M059J (cell line): ENCODE measurements around the gene TAF1. TPM values are rescaled to one million over a fixed set of nuclear protein-coding genes. Genes with fewer than 3 reads are reported as not detected.
"Not testable (repeated sequence)": the region's sequence is repeated elsewhere in the genome, so short reads cannot be mapped to it uniquely, and the experiment has no call there.

Experiments used
- DNase-seq: peaks from one replicate; pipeline ENCODE4 v3.0.0-alpha.2; 2012; ENCODE audit warnings: low read depth
- total RNA-seq: library from RNA; depleted of rRNA; stranded (reverse); fragments of >200 nt; shearing (Covaris generic); gene quantifications from 2 replicates; pipeline ENCODE4 v1.2.3, GENCODE V29; 2014; rRNA removed

Gene TAF1
- total RNA-seq, result 21.8 and 30.9 TPM in 2 replicates

GRCh38 chrX:71365875-71366673 lies at the start of gene TAF1:
TSS of gene TAF1 (plus strand) at chrX:71366357. CDS start at chrX:71366375, 18 bp downstream.
- DNase-seq, result peak; percentile 100

- not testable (repeated sequence) for DNase-seq
These were observed 49.2 kb upstream of the TAF1 start for GRCh38 chrX:71316959-71317358.

GRCh38 chrX:71320126-71320525 lies 46.0 kb upstream of the TAF1 start:
- DNase-seq, result no peak

- DNase-seq, result no peak
These were observed 44.4 kb upstream of the TAF1 start for GRCh38 chrX:71321731-71322130.

GRCh38 chrX:71324452-71324851 lies 41.7 kb upstream of the TAF1 start:
- not testable (repeated sequence) for DNase-seq

GRCh38 chrX:71326394-71326793 lies 39.8 kb upstream of the TAF1 start:
- no peak for DNase-seq

GRCh38 chrX:71349151-71349665 lies 16.9 kb upstream of the TAF1 start:
- DNase-seq, result peak; percentile 9

GRCh38 chrX:71349867-71350266 lies 16.3 kb upstream of the TAF1 start:
- DNase-seq, result not testable (repeated sequence)

- not testable (repeated sequence) for DNase-seq
These were observed 13.7 kb upstream of the TAF1 start for GRCh38 chrX:71352439-71352838.

- no peak for DNase-seq
These were observed 1.9 kb upstream of the TAF1 start for GRCh38 chrX:71364221-71364620.

GRCh38 chrX:71365356-71365874 lies 742 bp upstream of the TAF1 start:
- no peak for DNase-seq

GRCh38 chrX:71366674-71367256 lies 608 bp downstream of the TAF1 start:
- peak; percentile 38 for DNase-seq

GRCh38 chrX:71367396-71367795 lies 1.2 kb downstream of the TAF1 start:
- peak; percentile 6 for DNase-seq

GRCh38 chrX:71372388-71372787 lies 6.2 kb downstream of the TAF1 start:
- DNase-seq, result no peak

- DNase-seq, result no peak
These were observed 12.6 kb downstream of the TAF1 start for GRCh38 chrX:71378732-71379131.

- DNase-seq, result not testable (repeated sequence)
These were observed 25.6 kb downstream of the TAF1 start for GRCh38 chrX:71391725-71392124.

GRCh38 chrX:71393919-71394318 lies 27.8 kb downstream of the TAF1 start:
- no peak for DNase-seq

- no peak for DNase-seq
These were observed 30.4 kb downstream of the TAF1 start for GRCh38 chrX:71396576-71396975.

- no peak for DNase-seq
These were observed 34.6 kb downstream of the TAF1 start for GRCh38 chrX:71400710-71401109.

GRCh38 chrX:71416260-71416659 lies 50.1 kb downstream of the TAF1 start:
- not testable (repeated sequence) for DNase-seq

- DNase-seq, result no peak
These were observed 54.5 kb downstream of the TAF1 start for GRCh38 chrX:71420686-71421085.

GRCh38 chrX:71432733-71433132 lies 66.6 kb downstream of the TAF1 start:
- no peak for DNase-seq

- no peak for DNase-seq
These were observed 72.6 kb downstream of the TAF1 start for GRCh38 chrX:71438750-71439149.
